PC-9 (cell line): ENCODE results near the gene PPP1R1C.

Experiments used
- CTCF ChIP-seq: fragments of 200-600 bp; sonication (generic); conservative IDR thresholded peaks from 2 replicates; pipeline ENCODE4 v1.6.1; 2017; ENCODE audit warnings: mixed run types, antibody characterized with exemption, mild to moderate bottlenecking, moderate library complexity
- EZH2 ChIP-seq: fragments of 200-600 bp; sonication (generic); IDR thresholded peaks from 2 replicates; pipeline ENCODE4 v1.8.0; 2017; ENCODE audit warnings: antibody characterized with exemption, low read depth

- TF ChIP-seq CTCF (no peak), EZH2 (no peak)
Observed at GRCh38 chr2:182072861-182073260, 87.2 kb downstream of the PPP1R1C start.
